GM12878 (cell line): ENCODE data around the gene SH2D3A. TPM values are rescaled to one million over a fixed set of nuclear protein-coding genes. Genes with fewer than 3 reads are reported as not detected.

Experiments used
- CBX5 ChIP-seq: sonication (generic); IDR thresholded peaks from 2 replicates; pipeline ENCODE4 v1.6.1; 2016; ENCODE audit warnings: low read depth, moderate library complexity, mild to moderate bottlenecking, inconsistent platforms
- EP300 ChIP-seq, 2 experiments: fragments of 150-350 bp in 1 of 2; IDR thresholded peaks; 2 replicates each; pipeline ENCODE4 v1.6.1; 2011 to 2012; ENCODE audit warnings: low read depth in 2 of 2, low read length in 2 of 2, borderline replicate concordance in 1 of 2, improper control_type of control experiment in 1 of 2, inconsistent platforms in 1 of 2; ENCODE audit not compliant: control insufficient read depth in 1 of 2
- ETV6 ChIP-seq, 2 experiments: fragments of 450-650 bp in 1 of 2; IDR thresholded peaks in 1 of 2; conservative IDR thresholded peaks in 1 of 2; 2 replicates each; pipeline ENCODE4 v1.6.1; 2014; ENCODE audit warnings: antibody characterized with exemption in 1 of 2, borderline replicate concordance in 1 of 2, low read depth in 1 of 2, mild to moderate bottlenecking in 1 of 2, moderate library complexity in 1 of 2
- GATAD2B ChIP-seq: fragments of 450-650 bp; conservative IDR thresholded peaks from 2 replicates; pipeline ENCODE4 v1.6.1; 2017; ENCODE audit warnings: low read depth, mild to moderate bottlenecking, moderate library complexity
- HCFC1 ChIP-seq: fragments of 150-350 bp; IDR thresholded peaks from 2 replicates; pipeline ENCODE4 v1.6.1; 2014; ENCODE audit warnings: low read length
- MXI1 ChIP-seq: fragments of 150-350 bp; IDR thresholded peaks from 2 replicates; pipeline ENCODE4 v1.6.1; 2011; ENCODE audit warnings: low read depth, mild to moderate bottlenecking, inconsistent platforms, low read length, improper control_type of control experiment
- NBN ChIP-seq: fragments of 450-650 bp; IDR thresholded peaks from 2 replicates; pipeline ENCODE4 v1.6.1; 2016
- polyA plus RNA-seq, 11 experiments: library from polyadenylated mRNA; depleted of rRNA in 4 of 11; unstranded in 6 of 11; stranded (reverse) in 5 of 11; fragments of >200 nt; fragmentation: Nextera tagmentation in 4 of 11; fragmentation: Illumina TruSeq in 1 of 11; extraction: Ambion mirVana in 4 of 11; extraction: Trizol in 1 of 11; gene quantifications; 1 replicate in 1 of 11; 2 replicates in 10 of 11; pipeline versions ENCODE4 v1.2.1 to v1.2.3, GENCODE V29; 2011 to 2016; ENCODE audit warnings: inconsistent platforms in 2 of 11, missing spikeins in 2 of 11, low read depth in 1 of 11
- total RNA-seq, 4 experiments: library from RNA; depleted of rRNA in 3 of 4; stranded (reverse); fragments of >200 nt in 3 of 4; fragmentation: Illumina TruSeq in 1 of 4; extraction: Trizol in 1 of 4; gene quantifications; 2 replicates each; pipeline versions ENCODE4 v1.2.1 to v1.2.3, GENCODE V29; 2013 to 2021
- TF ChIP-seq, protein P1 (sequence below): fragments of 450-650 bp; IDR thresholded peaks from 2 replicates; pipeline ENCODE4 v1.6.1; 2016; ENCODE audit warnings: mild to moderate bottlenecking, moderate library complexity, borderline replicate concordance
- TF ChIP-seq, protein P2 (sequence below): IDR thresholded peaks from 2 replicates; pipeline ENCODE4 v1.6.1; 2012; ENCODE audit warnings: low read depth, low read length, improper control_type of control experiment
- TF ChIP-seq, protein P3 (sequence below): fragments of 150-350 bp; IDR thresholded peaks from 2 replicates; pipeline ENCODE4 v1.6.1; 2016; ENCODE audit warnings: low read depth, low read length

SH2D3A gene
- total and polyA plus RNA-seq, 10 of the 15 experiments (the other 5 are each of a cell fraction or from before 2014, with no cell fraction given), result 0.77 to 24.4 (median 9.5) TPM

DNA sequence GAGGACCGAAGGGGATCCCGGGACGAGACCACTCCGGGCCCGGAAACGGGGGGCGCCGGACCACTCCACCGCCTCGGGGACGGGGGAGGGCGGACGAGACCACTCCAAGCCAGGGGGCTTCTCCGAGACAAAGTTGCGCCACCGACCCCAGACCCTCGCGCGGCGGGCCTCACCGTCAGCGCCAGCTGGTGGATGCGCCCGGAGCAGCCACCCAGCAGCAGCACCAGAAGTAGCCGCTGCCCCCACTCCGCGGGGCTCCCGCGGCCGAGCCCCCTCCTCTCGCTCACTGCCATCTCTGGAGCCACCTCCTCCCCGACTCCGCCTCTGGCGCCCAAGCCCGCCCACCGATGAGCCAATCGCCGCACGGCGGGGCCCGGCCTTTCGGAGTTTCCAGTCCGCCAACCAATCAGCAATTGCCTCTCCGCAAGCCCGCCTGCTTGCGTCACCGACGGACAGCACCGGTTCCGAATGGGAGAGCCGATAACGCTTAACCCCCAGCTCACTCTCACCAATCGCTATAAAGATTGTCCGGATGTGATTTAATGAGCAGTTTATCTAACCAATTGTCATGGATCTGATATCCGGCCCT lies 29.9 kb downstream of the SH2D3A start, which contains the start of gene GPR108 (continued):
- TF ChIP-seq, protein P1, sequence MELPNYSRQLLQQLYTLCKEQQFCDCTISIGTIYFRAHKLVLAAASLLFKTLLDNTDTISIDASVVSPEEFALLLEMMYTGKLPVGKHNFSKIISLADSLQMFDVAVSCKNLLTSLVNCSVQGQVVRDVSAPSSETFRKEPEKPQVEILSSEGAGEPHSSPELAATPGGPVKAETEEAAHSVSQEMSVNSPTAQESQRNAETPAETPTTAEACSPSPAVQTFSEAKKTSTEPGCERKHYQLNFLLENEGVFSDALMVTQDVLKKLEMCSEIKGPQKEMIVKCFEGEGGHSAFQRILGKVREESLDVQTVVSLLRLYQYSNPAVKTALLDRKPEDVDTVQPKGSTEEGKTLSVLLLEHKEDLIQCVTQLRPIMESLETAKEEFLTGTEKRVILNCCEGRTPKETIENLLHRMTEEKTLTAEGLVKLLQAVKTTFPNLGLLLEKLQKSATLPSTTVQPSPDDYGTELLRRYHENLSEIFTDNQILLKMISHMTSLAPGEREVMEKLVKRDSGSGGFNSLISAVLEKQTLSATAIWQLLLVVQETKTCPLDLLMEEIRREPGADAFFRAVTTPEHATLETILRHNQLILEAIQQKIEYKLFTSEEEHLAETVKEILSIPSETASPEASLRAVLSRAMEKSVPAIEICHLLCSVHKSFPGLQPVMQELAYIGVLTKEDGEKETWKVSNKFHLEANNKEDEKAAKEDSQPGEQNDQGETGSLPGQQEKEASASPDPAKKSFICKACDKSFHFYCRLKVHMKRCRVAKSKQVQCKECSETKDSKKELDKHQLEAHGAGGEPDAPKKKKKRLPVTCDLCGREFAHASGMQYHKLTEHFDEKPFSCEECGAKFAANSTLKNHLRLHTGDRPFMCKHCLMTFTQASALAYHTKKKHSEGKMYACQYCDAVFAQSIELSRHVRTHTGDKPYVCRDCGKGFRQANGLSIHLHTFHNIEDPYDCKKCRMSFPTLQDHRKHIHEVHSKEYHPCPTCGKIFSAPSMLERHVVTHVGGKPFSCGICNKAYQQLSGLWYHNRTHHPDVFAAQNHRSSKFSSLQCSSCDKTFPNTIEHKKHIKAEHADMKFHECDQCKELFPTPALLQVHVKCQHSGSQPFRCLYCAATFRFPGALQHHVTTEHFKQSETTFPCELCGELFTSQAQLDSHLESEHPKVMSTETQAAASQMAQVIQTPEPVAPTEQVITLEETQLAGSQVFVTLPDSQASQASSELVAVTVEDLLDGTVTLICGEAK, result peak; percentile 28; the same call in 1 of the 2 replicates
- TF ChIP-seq CBX5 (peak; percentile 63; the same call in 1 of the 2 replicates), MXI1 (peak; percentile 16; the same call in 1 of the 2 replicates), GATAD2B (peak; percentile 94), HCFC1 (peak; percentile 65), NBN (peak; percentile 93), ETV6 (conservative IDR thresholded peaks at IDR 0.05 in 1 of 2, IDR thresholded peaks at IDR 0.05 in 1 of 2; ENCODE audit: borderline replicate concordance in 1 of 2, low read depth in 1 of 2) (no peak), EP300 (IDR thresholded peaks at IDR 0.05; ENCODE audit: borderline replicate concordance in 1 of 2, control insufficient read depth in 1 of 2, low read depth in 2 of 2, low read length in 2 of 2) (no peak)
- TF ChIP-seq, protein P2, sequence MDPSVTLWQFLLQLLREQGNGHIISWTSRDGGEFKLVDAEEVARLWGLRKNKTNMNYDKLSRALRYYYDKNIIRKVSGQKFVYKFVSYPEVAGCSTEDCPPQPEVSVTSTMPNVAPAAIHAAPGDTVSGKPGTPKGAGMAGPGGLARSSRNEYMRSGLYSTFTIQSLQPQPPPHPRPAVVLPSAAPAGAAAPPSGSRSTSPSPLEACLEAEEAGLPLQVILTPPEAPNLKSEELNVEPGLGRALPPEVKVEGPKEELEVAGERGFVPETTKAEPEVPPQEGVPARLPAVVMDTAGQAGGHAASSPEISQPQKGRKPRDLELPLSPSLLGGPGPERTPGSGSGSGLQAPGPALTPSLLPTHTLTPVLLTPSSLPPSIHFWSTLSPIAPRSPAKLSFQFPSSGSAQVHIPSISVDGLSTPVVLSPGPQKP, result peak; percentile 89
- TF ChIP-seq, protein P3, sequence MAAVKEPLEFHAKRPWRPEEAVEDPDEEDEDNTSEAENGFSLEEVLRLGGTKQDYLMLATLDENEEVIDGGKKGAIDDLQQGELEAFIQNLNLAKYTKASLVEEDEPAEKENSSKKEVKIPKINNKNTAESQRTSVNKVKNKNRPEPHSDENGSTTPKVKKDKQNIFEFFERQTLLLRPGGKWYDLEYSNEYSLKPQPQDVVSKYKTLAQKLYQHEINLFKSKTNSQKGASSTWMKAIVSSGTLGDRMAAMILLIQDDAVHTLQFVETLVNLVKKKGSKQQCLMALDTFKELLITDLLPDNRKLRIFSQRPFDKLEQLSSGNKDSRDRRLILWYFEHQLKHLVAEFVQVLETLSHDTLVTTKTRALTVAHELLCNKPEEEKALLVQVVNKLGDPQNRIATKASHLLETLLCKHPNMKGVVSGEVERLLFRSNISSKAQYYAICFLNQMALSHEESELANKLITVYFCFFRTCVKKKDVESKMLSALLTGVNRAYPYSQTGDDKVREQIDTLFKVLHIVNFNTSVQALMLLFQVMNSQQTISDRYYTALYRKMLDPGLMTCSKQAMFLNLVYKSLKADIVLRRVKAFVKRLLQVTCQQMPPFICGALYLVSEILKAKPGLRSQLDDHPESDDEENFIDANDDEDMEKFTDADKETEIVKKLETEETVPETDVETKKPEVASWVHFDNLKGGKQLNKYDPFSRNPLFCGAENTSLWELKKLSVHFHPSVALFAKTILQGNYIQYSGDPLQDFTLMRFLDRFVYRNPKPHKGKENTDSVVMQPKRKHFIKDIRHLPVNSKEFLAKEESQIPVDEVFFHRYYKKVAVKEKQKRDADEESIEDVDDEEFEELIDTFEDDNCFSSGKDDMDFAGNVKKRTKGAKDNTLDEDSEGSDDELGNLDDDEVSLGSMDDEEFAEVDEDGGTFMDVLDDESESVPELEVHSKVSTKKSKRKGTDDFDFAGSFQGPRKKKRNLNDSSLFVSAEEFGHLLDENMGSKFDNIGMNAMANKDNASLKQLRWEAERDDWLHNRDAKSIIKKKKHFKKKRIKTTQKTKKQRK, result peak; percentile 98
